ENCODE measurements around the gene LZTS3. TPM values are rescaled to one million over a fixed set of nuclear protein-coding genes. Genes with fewer than 3 reads are reported as not detected.
A peak's percentile ranks its signal among the peaks of the same experiment; 100 is the strongest.

LZTS3 gene
- total and polyA plus RNA-seq, 10 of the 15 experiments (the other 5 are each of a cell fraction or from before 2014, with no cell fraction given), result 0.03 to 0.90 (median 0.22) TPM

DNA sequence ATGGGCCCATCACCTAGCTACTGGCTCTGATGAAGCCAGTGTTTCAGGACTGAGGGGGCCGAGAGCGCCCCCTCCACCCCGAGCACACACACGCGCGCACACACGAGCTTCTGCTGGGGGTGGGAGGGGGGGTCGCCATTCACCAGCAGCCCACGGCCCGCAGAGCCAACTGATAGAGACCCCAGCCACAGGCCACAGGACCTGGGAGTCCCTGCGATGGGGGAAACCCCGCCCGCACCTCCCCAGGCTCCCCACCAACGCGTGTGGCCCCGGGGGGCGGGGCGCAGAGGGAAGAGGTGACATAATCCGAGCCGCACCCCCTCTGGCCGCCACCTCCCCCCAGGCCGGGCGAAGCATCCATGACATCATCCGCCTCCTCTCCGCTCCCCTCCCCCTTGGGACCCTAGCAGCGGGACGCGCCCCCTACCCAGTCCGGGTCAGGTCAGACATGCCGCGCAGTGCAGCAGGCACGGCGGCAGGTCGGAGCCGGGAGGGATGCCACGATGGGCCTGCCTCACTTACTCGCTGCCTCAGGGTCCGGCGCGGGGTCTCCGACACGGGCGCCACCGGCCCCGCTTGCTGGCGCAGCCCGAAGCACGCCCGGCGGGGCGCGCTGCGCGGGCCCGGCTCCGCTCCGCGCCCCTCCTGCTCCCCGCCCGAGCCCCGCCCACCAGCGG lies at the start of gene LZTS3 (continued):
- TF ChIP-seq, protein P1, sequence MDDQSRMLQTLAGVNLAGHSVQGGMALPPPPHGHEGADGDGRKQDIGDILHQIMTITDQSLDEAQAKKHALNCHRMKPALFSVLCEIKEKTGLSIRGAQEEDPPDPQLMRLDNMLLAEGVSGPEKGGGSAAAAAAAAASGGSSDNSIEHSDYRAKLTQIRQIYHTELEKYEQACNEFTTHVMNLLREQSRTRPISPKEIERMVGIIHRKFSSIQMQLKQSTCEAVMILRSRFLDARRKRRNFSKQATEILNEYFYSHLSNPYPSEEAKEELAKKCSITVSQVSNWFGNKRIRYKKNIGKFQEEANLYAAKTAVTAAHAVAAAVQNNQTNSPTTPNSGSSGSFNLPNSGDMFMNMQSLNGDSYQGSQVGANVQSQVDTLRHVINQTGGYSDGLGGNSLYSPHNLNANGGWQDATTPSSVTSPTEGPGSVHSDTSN (IDR thresholded peaks at IDR 0.05; ENCODE audit: insufficient replicate concordance, low read depth, low read length), result no peak
- TF ChIP-seq CHD1 (IDR thresholded peaks at IDR 0.05; ENCODE audit: low read depth, low read length) (peak; percentile 68; the same call in 1 of the 2 replicates), PML (IDR thresholded peaks at IDR 0.05; ENCODE audit: low read length) (no peak), ZNF207 (IDR thresholded peaks at IDR 0.05; ENCODE audit: borderline replicate concordance) (no peak), CREM (IDR thresholded peaks at IDR 0.05; ENCODE audit: low read depth) (peak; percentile 62; the same call in 1 of the 2 replicates), SRF (IDR thresholded peaks at IDR 0.05; ENCODE audit: low read depth in 2 of 2, low read length in 2 of 2) (no peak), POLR2AphosphoS2 (IDR thresholded peaks at IDR 0.05; ENCODE audit: low read depth, low read length) (no peak), SIX5 (IDR thresholded peaks at IDR 0.05; ENCODE audit: low read depth, low read length, severe bottlenecking) (no peak), CBX5 (IDR thresholded peaks at IDR 0.05; ENCODE audit: low read depth) (no peak), HDAC2 (IDR thresholded peaks at IDR 0.05) (no peak), BACH1 (IDR thresholded peaks at IDR 0.05; ENCODE audit: borderline replicate concordance) (no peak; the same call in 1 of the 2 replicates), ZBED1 (IDR thresholded peaks at IDR 0.05; ENCODE audit: borderline replicate concordance) (no peak), BRCA1 (IDR thresholded peaks at IDR 0.05; ENCODE audit: low read depth, low read length) (no peak), POLR2AphosphoS5 (IDR thresholded peaks at IDR 0.05; ENCODE audit: low read length) (no peak; the same call in 1 of the 2 replicates), MTA3 (IDR thresholded peaks at IDR 0.05; ENCODE audit: borderline replicate concordance, low read length) (no peak), FOXK2 (IDR thresholded peaks at IDR 0.05) (no peak), SMAD1 (IDR thresholded peaks at IDR 0.05; ENCODE audit: low read depth, partially characterized antibody) (no peak), SREBF1 (IDR thresholded peaks at IDR 0.05; ENCODE audit: low read length) (no peak), TCF7 (IDR thresholded peaks at IDR 0.05; ENCODE audit: borderline replicate concordance) (no peak), FOS (IDR thresholded peaks at IDR 0.05; ENCODE audit: borderline replicate concordance, extremely low read depth, insufficient read length) (no peak)
- TF ChIP-seq, protein P2, sequence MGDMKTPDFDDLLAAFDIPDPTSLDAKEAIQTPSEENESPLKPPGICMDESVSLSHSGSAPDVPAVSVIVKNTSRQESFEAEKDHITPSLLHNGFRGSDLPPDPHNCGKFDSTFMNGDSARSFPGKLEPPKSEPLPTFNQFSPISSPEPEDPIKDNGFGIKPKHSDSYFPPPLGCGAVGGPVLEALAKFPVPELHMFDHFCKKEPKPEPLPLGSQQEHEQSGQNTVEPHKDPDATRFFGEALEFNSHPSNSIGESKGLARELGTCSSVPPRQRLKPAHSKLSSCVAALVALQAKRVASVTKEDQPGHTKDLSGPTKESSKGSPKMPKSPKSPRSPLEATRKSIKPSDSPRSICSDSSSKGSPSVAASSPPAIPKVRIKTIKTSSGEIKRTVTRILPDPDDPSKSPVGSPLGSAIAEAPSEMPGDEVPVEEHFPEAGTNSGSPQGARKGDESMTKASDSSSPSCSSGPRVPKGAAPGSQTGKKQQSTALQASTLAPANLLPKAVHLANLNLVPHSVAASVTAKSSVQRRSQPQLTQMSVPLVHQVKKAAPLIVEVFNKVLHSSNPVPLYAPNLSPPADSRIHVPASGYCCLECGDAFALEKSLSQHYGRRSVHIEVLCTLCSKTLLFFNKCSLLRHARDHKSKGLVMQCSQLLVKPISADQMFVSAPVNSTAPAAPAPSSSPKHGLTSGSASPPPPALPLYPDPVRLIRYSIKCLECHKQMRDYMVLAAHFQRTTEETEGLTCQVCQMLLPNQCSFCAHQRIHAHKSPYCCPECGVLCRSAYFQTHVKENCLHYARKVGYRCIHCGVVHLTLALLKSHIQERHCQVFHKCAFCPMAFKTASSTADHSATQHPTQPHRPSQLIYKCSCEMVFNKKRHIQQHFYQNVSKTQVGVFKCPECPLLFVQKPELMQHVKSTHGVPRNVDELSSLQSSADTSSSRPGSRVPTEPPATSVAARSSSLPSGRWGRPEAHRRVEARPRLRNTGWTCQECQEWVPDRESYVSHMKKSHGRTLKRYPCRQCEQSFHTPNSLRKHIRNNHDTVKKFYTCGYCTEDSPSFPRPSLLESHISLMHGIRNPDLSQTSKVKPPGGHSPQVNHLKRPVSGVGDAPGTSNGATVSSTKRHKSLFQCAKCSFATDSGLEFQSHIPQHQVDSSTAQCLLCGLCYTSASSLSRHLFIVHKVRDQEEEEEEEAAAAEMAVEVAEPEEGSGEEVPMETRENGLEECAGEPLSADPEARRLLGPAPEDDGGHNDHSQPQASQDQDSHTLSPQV (IDR thresholded peaks at IDR 0.05), result no peak
- TF ChIP-seq, protein P3, sequence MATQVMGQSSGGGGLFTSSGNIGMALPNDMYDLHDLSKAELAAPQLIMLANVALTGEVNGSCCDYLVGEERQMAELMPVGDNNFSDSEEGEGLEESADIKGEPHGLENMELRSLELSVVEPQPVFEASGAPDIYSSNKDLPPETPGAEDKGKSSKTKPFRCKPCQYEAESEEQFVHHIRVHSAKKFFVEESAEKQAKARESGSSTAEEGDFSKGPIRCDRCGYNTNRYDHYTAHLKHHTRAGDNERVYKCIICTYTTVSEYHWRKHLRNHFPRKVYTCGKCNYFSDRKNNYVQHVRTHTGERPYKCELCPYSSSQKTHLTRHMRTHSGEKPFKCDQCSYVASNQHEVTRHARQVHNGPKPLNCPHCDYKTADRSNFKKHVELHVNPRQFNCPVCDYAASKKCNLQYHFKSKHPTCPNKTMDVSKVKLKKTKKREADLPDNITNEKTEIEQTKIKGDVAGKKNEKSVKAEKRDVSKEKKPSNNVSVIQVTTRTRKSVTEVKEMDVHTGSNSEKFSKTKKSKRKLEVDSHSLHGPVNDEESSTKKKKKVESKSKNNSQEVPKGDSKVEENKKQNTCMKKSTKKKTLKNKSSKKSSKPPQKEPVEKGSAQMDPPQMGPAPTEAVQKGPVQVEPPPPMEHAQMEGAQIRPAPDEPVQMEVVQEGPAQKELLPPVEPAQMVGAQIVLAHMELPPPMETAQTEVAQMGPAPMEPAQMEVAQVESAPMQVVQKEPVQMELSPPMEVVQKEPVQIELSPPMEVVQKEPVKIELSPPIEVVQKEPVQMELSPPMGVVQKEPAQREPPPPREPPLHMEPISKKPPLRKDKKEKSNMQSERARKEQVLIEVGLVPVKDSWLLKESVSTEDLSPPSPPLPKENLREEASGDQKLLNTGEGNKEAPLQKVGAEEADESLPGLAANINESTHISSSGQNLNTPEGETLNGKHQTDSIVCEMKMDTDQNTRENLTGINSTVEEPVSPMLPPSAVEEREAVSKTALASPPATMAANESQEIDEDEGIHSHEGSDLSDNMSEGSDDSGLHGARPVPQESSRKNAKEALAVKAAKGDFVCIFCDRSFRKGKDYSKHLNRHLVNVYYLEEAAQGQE (IDR thresholded peaks at IDR 0.05; ENCODE audit: low read depth, low read length), result no peak
